ENCODE results near the gene CNTNAP5. TPM values are rescaled to one million over a fixed set of nuclear protein-coding genes. Genes with fewer than 3 reads are reported as not detected.

Gene CNTNAP5
- polyA plus RNA-seq, 4 donors: 0.03 to 0.12 TPM; not detected in 2

GRCh38 chr2:124647245-124647644, 622.2 kb downstream of the CNTNAP5 start:
- H3K4me3 ChIP-seq (ENCODE audit: low read depth in 1 of 3, low read length in 3 of 3): no peak overlapping the region
- FAIRE-seq: no peak

DNA sequence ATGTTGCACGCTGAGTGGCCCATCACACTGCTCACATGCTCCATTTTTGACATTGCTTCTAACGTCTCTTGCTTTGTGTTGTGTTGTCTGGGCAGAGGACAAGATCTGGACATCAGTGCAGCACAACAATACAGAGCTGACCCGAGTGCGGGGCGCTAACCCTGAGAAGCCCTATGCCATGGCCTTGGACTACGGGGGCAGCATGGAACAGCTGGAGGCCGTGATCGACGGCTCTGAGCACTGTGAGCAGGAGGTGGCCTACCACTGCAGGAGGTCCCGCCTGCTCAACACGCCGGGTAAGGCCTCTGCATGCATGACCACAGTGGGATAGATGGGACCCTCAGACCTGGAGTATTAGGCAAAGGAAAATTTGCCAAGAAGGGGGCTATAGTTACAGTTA, 622.6 kb downstream of the CNTNAP5 start:
- Histone ChIP-seq H3K27me3 (ENCODE audit: control insufficient read depth in 3 of 3, insufficient read depth in 3 of 3, low read length in 3 of 3) (no peaks in the 10 kb centered on the region), H3K9me3 (ENCODE audit: control insufficient read depth in 2 of 2, insufficient read depth in 1 of 2, low read depth in 1 of 2, low read length in 1 of 2) (no peaks in the 10 kb centered on the region), H3K4me1 (ENCODE audit: control insufficient read depth in 3 of 3, insufficient read depth in 2 of 3, low read depth in 1 of 3, low read length in 2 of 3) (no peaks in the 10 kb centered on the region), H3K36me3 (ENCODE audit: control insufficient read depth in 3 of 3, insufficient read depth in 2 of 3, low read depth in 1 of 3, low read length in 3 of 3) (no peaks in the 10 kb centered on the region), H3K27ac (ENCODE audit: low read depth in 1 of 3, low read length in 2 of 3) (no peak overlapping the region), H3K4me3 (ENCODE audit: low read depth in 1 of 3, low read length in 3 of 3) (no peak overlapping the region)
- FAIRE-seq (no peak), DNase-seq (no peak)
- WGBS, 3 donors: 83 to 91% (median 90%) methylated on average over 12 of the region's 12 CpGs

More at GRCh38 chr2:124647245-124647644, 622.2 kb downstream of the CNTNAP5 start:
- 91 to 96% (median 95%) methylated on average over 3 of the region's 3 CpGs for WGBS, 3 donors
- no peaks in the 10 kb centered on the region for H3K36me3 ChIP-seq (ENCODE audit: control insufficient read depth in 3 of 3, insufficient read depth in 2 of 3, low read depth in 1 of 3, low read length in 3 of 3)
- no peaks in the 10 kb centered on the region for H3K4me1 ChIP-seq (ENCODE audit: control insufficient read depth in 3 of 3, insufficient read depth in 2 of 3, low read depth in 1 of 3, low read length in 2 of 3)
- no peak for DNase-seq
- no peaks in the 10 kb centered on the region for H3K27me3 ChIP-seq (ENCODE audit: control insufficient read depth in 3 of 3, insufficient read depth in 3 of 3, low read length in 3 of 3)
- no peak overlapping the region for H3K27ac ChIP-seq (ENCODE audit: low read depth in 1 of 3, low read length in 2 of 3)
- no peaks in the 10 kb centered on the region for H3K9me3 ChIP-seq (ENCODE audit: control insufficient read depth in 2 of 2, insufficient read depth in 1 of 2, low read depth in 1 of 2, low read length in 1 of 2)

DNA sequence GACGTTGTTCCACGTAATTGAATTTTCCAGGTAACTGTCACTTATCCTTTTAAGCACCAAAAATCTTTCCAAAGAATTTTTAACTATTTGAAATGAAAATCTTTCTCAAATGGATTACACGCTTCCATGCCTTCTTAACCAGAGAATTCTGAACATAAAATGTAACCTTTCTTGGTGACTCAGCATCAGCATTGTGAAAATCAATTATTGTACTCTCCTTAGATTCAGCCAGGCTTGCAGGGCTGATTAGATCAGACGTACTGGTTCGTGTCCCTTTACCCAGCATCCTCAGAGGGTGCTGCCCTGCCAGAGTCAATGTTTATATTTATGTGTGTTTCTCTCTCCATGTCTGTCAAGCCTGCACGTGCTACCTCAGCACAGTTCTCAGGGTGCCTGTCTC, 623.9 kb downstream of the CNTNAP5 start:
- WGBS, 3 donors: 68 to 71% (median 68%) methylated on average over 6 of the region's 6 CpGs
- no peak overlapping the region for H3K27ac ChIP-seq (ENCODE audit: low read depth in 1 of 3, low read length in 2 of 3)
- no peaks in the 10 kb centered on the region for H3K9me3 ChIP-seq (ENCODE audit: control insufficient read depth in 2 of 2, insufficient read depth in 1 of 2, low read depth in 1 of 2, low read length in 1 of 2)
- H3K27me3 ChIP-seq (ENCODE audit: control insufficient read depth in 3 of 3, insufficient read depth in 3 of 3, low read length in 3 of 3): no peaks in the 10 kb centered on the region
- FAIRE-seq (no peak), DNase-seq (no peak)
- H3K4me3 ChIP-seq (ENCODE audit: low read depth in 1 of 3, low read length in 3 of 3): no peak overlapping the region
- H3K36me3 ChIP-seq (ENCODE audit: control insufficient read depth in 3 of 3, insufficient read depth in 2 of 3, low read depth in 1 of 3, low read length in 3 of 3): no peaks in the 10 kb centered on the region
- no peaks in the 10 kb centered on the region for H3K4me1 ChIP-seq (ENCODE audit: control insufficient read depth in 3 of 3, insufficient read depth in 2 of 3, low read depth in 1 of 3, low read length in 2 of 3)

- Histone ChIP-seq H3K27me3 (ENCODE audit: control insufficient read depth in 3 of 3, insufficient read depth in 3 of 3, low read length in 3 of 3) (no peaks in the 10 kb centered on the region), H3K36me3 (ENCODE audit: control insufficient read depth in 3 of 3, insufficient read depth in 2 of 3, low read depth in 1 of 3, low read length in 3 of 3) (no peaks in the 10 kb centered on the region), H3K27ac (ENCODE audit: low read depth in 1 of 3, low read length in 2 of 3) (no peak overlapping the region), H3K4me3 (ENCODE audit: low read depth in 1 of 3, low read length in 3 of 3) (no peak overlapping the region), H3K9me3 (ENCODE audit: control insufficient read depth in 2 of 2, insufficient read depth in 1 of 2, low read depth in 1 of 2, low read length in 1 of 2) (no peaks in the 10 kb centered on the region), H3K4me1 (ENCODE audit: control insufficient read depth in 3 of 3, insufficient read depth in 2 of 3, low read depth in 1 of 3, low read length in 2 of 3) (no peaks in the 10 kb centered on the region)
- no peak for DNase-seq
- FAIRE-seq: no peak
- 79 to 91% (median 87%) methylated on average over 1 of the region's 1 CpG for WGBS, 3 donors
Observed at GRCh38 chr2:124652099-124652498, 627.0 kb downstream of the CNTNAP5 start.

GRCh38 chr2:124658373-124658772, 633.3 kb downstream of the CNTNAP5 start:
- WGBS, 3 donors: 66 to 73% (median 68%) methylated on average over 3 of the region's 3 CpGs
- H3K9me3 ChIP-seq (ENCODE audit: control insufficient read depth in 2 of 2, insufficient read depth in 1 of 2, low read depth in 1 of 2, low read length in 1 of 2): no peaks in the 10 kb centered on the region
- no peaks in the 10 kb centered on the region for H3K27me3 ChIP-seq (ENCODE audit: control insufficient read depth in 3 of 3, insufficient read depth in 3 of 3, low read length in 3 of 3)
- no peak overlapping the region for H3K27ac ChIP-seq (ENCODE audit: low read depth in 1 of 3, low read length in 2 of 3)
- H3K4me1 ChIP-seq (ENCODE audit: control insufficient read depth in 3 of 3, insufficient read depth in 2 of 3, low read depth in 1 of 3, low read length in 2 of 3): no peaks in the 10 kb centered on the region
- DNase-seq: no peak
- H3K4me3 ChIP-seq (ENCODE audit: low read depth in 1 of 3, low read length in 3 of 3): no peak overlapping the region
- no peak for FAIRE-seq
- H3K36me3 ChIP-seq (ENCODE audit: control insufficient read depth in 3 of 3, insufficient read depth in 2 of 3, low read depth in 1 of 3, low read length in 3 of 3): no peaks in the 10 kb centered on the region

DNA sequence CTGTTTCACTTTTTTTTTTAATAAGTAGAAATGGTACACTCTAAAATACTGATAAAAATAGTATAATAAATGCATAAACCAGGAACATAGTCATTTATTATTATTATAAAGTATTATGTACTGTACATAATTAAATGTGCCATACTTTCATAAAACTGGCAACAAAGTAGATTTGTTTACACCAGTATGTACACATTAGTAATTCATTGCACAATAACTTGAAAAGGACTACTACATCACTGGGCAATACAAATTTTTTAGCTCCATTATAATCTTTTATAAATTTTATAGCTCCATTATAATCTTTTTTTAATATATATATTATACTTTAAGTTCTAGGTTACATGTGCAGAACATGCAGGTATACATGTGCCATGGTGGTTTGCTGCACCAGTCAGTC, 636.5 kb downstream of the CNTNAP5 start:
- Histone ChIP-seq H3K4me3 (ENCODE audit: low read depth in 1 of 3, low read length in 3 of 3) (no peak overlapping the region), H3K27me3 (ENCODE audit: control insufficient read depth in 3 of 3, insufficient read depth in 3 of 3, low read length in 3 of 3) (no peaks in the 10 kb centered on the region), H3K36me3 (ENCODE audit: control insufficient read depth in 3 of 3, insufficient read depth in 2 of 3, low read depth in 1 of 3, low read length in 3 of 3) (no peaks in the 10 kb centered on the region), H3K4me1 (ENCODE audit: control insufficient read depth in 3 of 3, insufficient read depth in 2 of 3, low read depth in 1 of 3, low read length in 2 of 3) (no peaks in the 10 kb centered on the region), H3K9me3 (ENCODE audit: control insufficient read depth in 2 of 2, insufficient read depth in 1 of 2, low read depth in 1 of 2, low read length in 1 of 2) (no peaks in the 10 kb centered on the region), H3K27ac (ENCODE audit: low read depth in 1 of 3, low read length in 2 of 3) (no peak overlapping the region)
- FAIRE-seq: no peak
- no peak for DNase-seq

DNA sequence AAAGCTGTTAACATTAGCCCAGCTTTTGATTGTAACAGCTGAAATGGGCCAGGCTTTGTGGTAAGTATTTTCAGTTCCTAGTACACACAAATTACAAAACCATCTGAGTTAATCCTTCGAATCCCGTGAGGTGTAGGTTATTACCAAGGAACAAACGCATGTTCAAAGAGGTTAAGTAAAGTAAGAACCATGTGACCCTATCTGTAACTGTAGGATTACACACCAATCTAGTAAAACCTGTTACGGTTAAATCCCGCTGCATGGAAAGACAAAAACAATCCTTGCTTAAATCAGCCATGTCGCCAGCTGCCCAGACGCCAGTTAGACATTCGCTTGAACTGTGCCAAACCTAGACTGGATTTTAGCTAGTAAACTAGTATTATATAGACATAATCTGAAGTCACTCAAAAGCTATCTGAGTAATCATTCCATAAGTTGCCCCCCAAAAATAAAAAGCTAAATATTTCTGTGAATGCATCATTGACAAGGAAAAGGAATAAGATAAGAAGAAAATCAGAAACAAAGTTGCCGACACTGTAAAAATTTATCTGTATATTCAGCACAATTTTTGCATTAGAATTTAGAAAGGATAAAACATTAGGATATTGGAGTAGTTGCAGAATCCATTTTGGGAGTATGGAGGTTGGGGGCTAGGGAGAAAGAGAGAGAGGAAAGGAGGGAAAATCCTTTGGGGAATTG, 638.0 kb downstream of the CNTNAP5 start:
- H3K27me3 ChIP-seq (ENCODE audit: control insufficient read depth in 3 of 3, insufficient read depth in 3 of 3, low read length in 3 of 3): no peaks in the 10 kb centered on the region
- no peaks in the 10 kb centered on the region for H3K4me1 ChIP-seq (ENCODE audit: control insufficient read depth in 3 of 3, insufficient read depth in 2 of 3, low read depth in 1 of 3, low read length in 2 of 3)
- 89 to 93% (median 92%) methylated on average over 9 of the region's 9 CpGs for WGBS, 3 donors
- H3K4me3 ChIP-seq (ENCODE audit: low read depth in 1 of 3, low read length in 3 of 3): no peak overlapping the region
- no peaks in the 10 kb centered on the region for H3K9me3 ChIP-seq (ENCODE audit: control insufficient read depth in 2 of 2, insufficient read depth in 1 of 2, low read depth in 1 of 2, low read length in 1 of 2)
- DNase-seq (no peak), FAIRE-seq (no peak)
- no peak overlapping the region for H3K27ac ChIP-seq (ENCODE audit: low read depth in 1 of 3, low read length in 2 of 3)
- H3K36me3 ChIP-seq (ENCODE audit: control insufficient read depth in 3 of 3, insufficient read depth in 2 of 3, low read depth in 1 of 3, low read length in 3 of 3): no peaks in the 10 kb centered on the region

- Histone ChIP-seq H3K4me1 (ENCODE audit: control insufficient read depth in 3 of 3, insufficient read depth in 2 of 3, low read depth in 1 of 3, low read length in 2 of 3) (no peaks in the 10 kb centered on the region), H3K36me3 (ENCODE audit: control insufficient read depth in 3 of 3, insufficient read depth in 2 of 3, low read depth in 1 of 3, low read length in 3 of 3) (no peaks in the 10 kb centered on the region), H3K9me3 (ENCODE audit: control insufficient read depth in 2 of 2, insufficient read depth in 1 of 2, low read depth in 1 of 2, low read length in 1 of 2) (no peaks in the 10 kb centered on the region), H3K27ac (ENCODE audit: low read depth in 1 of 3, low read length in 2 of 3) (no peak overlapping the region), H3K27me3 (ENCODE audit: control insufficient read depth in 3 of 3, insufficient read depth in 3 of 3, low read length in 3 of 3) (no peaks in the 10 kb centered on the region), H3K4me3 (ENCODE audit: low read depth in 1 of 3, low read length in 3 of 3) (no peak overlapping the region)
- FAIRE-seq (no peak), DNase-seq (no peak)
Observed at GRCh38 chr2:124663645-124663997, 638.5 kb downstream of the CNTNAP5 start.

GRCh38 chr2:124664363-124664762, 639.3 kb downstream of the CNTNAP5 start:
- Histone ChIP-seq H3K27ac (ENCODE audit: low read depth in 1 of 3, low read length in 2 of 3) (no peak overlapping the region), H3K27me3 (ENCODE audit: control insufficient read depth in 3 of 3, insufficient read depth in 3 of 3, low read length in 3 of 3) (no peaks in the 10 kb centered on the region), H3K4me1 (ENCODE audit: control insufficient read depth in 3 of 3, insufficient read depth in 2 of 3, low read depth in 1 of 3, low read length in 2 of 3) (no peaks in the 10 kb centered on the region), H3K4me3 (ENCODE audit: low read depth in 1 of 3, low read length in 3 of 3) (no peak overlapping the region), H3K36me3 (ENCODE audit: control insufficient read depth in 3 of 3, insufficient read depth in 2 of 3, low read depth in 1 of 3, low read length in 3 of 3) (no peaks in the 10 kb centered on the region), H3K9me3 (ENCODE audit: control insufficient read depth in 2 of 2, insufficient read depth in 1 of 2, low read depth in 1 of 2, low read length in 1 of 2) (no peaks in the 10 kb centered on the region)
- FAIRE-seq (no peak), DNase-seq (no peak)
- WGBS, 3 donors: 61 to 86% (median 74%) methylated on average over 5 of the region's 5 CpGs
